HepG2 (cell line): ENCODE results near the gene ACTN4. TPM values are rescaled to one million over a fixed set of nuclear protein-coding genes. Genes with fewer than 3 reads are reported as not detected.

Experiments
- ADNP ChIP-seq: sonication (generic); formaldehyde crosslinking; IDR thresholded peaks from 2 replicates; pipeline ENCODE4 v1.4.0; 2020; ENCODE audit warnings: missing genetic modification reagents
- ARNTL ChIP-seq: sonication (generic); formaldehyde crosslinking; IDR thresholded peaks from 2 replicates; pipeline ENCODE4 v1.4.0; 2020; ENCODE audit warnings: mild to moderate bottlenecking, missing genetic modification reagents
- DNMT1 ChIP-seq: sonication (generic); formaldehyde crosslinking; IDR thresholded peaks from 2 replicates; pipeline ENCODE4 v1.5.1; 2020; ENCODE audit warnings: mild to moderate bottlenecking, missing genetic modification reagents
- FOXA1 ChIP-seq, 2 experiments: fragments of 450-650 bp in 1 of 2; sonication (generic) in 1 of 2; formaldehyde crosslinking in 1 of 2; IDR thresholded peaks; 2 replicates each; pipeline versions ENCODE4 v1.4.0 to v1.6.1; 2016 to 2020; ENCODE audit warnings: missing genetic modification reagents in 1 of 2
- NCOA2 ChIP-seq: sonication (generic); formaldehyde crosslinking; IDR thresholded peaks from 2 replicates; pipeline ENCODE4 v1.8.0; 2022; ENCODE audit warnings: inconsistent platforms
- PHF20 ChIP-seq: sonication (generic); formaldehyde crosslinking; IDR thresholded peaks from 2 replicates; pipeline ENCODE4 v1.5.0; 2020; ENCODE audit warnings: mild to moderate bottlenecking, missing genetic modification reagents
- REST ChIP-seq, 2 experiments: IDR thresholded peaks; 2 replicates each; pipeline ENCODE4 v1.6.1; 2011 to 2012; ENCODE audit warnings: low read length in 2 of 2, borderline replicate concordance in 1 of 2, low read depth in 1 of 2, mild to moderate bottlenecking in 1 of 2, moderate library complexity in 1 of 2
- RFX1 ChIP-seq: fragments of 450-650 bp; IDR thresholded peaks from 2 replicates; pipeline ENCODE4 v1.6.1; 2017
- RFX3 ChIP-seq: IDR thresholded peaks from 2 replicates; pipeline ENCODE4 v1.6.1; 2016; ENCODE audit warnings: missing biosample characterization, missing genetic modification reagents
- RXRB ChIP-seq: IDR thresholded peaks from 2 replicates; pipeline ENCODE4 v1.6.1; 2016; ENCODE audit warnings: borderline replicate concordance, missing genetic modification reagents, missing compliant biosample characterization
- SNAPC5 ChIP-seq: sonication (generic); formaldehyde crosslinking; IDR thresholded peaks from 2 replicates; pipeline ENCODE4 v1.8.1; 2023; ENCODE audit warnings: mild to moderate bottlenecking, missing genetic modification reagents, borderline replicate concordance
- TMF1 ChIP-seq: sonication (generic); formaldehyde crosslinking; IDR thresholded peaks from 2 replicates; pipeline ENCODE4 v1.8.1; 2022; ENCODE audit warnings: low read depth, missing genetic modification reagents
- TOPORS ChIP-seq: sonication (generic); formaldehyde crosslinking; IDR thresholded peaks from 2 replicates; pipeline ENCODE4 v1.8.0; 2023; ENCODE audit warnings: mild to moderate bottlenecking, missing genetic modification reagents
- ZBTB4 ChIP-seq: sonication (generic); formaldehyde crosslinking; IDR thresholded peaks from 2 replicates; pipeline ENCODE4 v1.4.0; 2020; ENCODE audit warnings: missing genetic modification reagents, mild to moderate bottlenecking, borderline replicate concordance
- ZFP36 ChIP-seq: fragments of 150-350 bp; IDR thresholded peaks from 2 replicates; pipeline ENCODE4 v1.6.1; 2018; ENCODE audit warnings: borderline replicate concordance, low read length, low read depth; ENCODE audit not compliant: partially characterized antibody
- ZNF24 ChIP-seq: fragments of 450-650 bp; IDR thresholded peaks from 2 replicates; pipeline ENCODE4 v1.6.1; 2017; ENCODE audit warnings: antibody characterized with exemption, mild to moderate bottlenecking
- ZNF326 ChIP-seq: sonication (generic); formaldehyde crosslinking; IDR thresholded peaks from 2 replicates; pipeline ENCODE4 v1.4.0; 2020; ENCODE audit warnings: missing genetic modification reagents, borderline replicate concordance
- ZNF441 ChIP-seq: sonication (generic); formaldehyde crosslinking; IDR thresholded peaks from 2 replicates; pipeline ENCODE4 v1.7.0; 2021; ENCODE audit warnings: missing genetic modification reagents, borderline replicate concordance
- ZNF460 ChIP-seq: sonication (generic); formaldehyde crosslinking; IDR thresholded peaks from 2 replicates; pipeline ENCODE4 v1.5.1; 2020; ENCODE audit warnings: missing genetic modification reagents, mild to moderate bottlenecking, borderline replicate concordance
- ZNF788 ChIP-seq: sonication (generic); formaldehyde crosslinking; IDR thresholded peaks from 2 replicates; pipeline ENCODE4 v1.5.0; 2020; ENCODE audit warnings: mild to moderate bottlenecking, missing genetic modification reagents, borderline replicate concordance
- ZNF850 ChIP-seq: sonication (generic); formaldehyde crosslinking; conservative IDR thresholded peaks from 2 replicates; pipeline ENCODE4 v1.9.0; 2021; ENCODE audit warnings: mild to moderate bottlenecking, missing genetic modification reagents
- polyA plus RNA-seq, 8 experiments: library from polyadenylated mRNA; depleted of rRNA in 3 of 8; stranded (reverse) in 7 of 8; unstranded in 1 of 8; fragments of >200 nt; fragmentation: Illumina TruSeq in 4 of 8; extraction: Trizol in 4 of 8; gene quantifications; 2 replicates each; pipeline versions ENCODE4 v1.2.1 to v1.2.3, GENCODE V29; 2011 to 2016; ENCODE audit warnings: low read depth in 4 of 8, missing spikeins in 1 of 8, mixed read lengths in 1 of 8; ENCODE audit not compliant: insufficient read depth in 1 of 8
- total RNA-seq, 5 experiments: library from RNA; depleted of rRNA; stranded (reverse); fragments of >200 nt; fragmentation: Illumina TruSeq; extraction: Trizol; gene quantifications; 2 replicates each; pipeline ENCODE4 v1.2.3, GENCODE V29; 2016; ENCODE audit warnings: low read depth in 1 of 5

The ACTN4 gene
- total and polyA plus RNA-seq, 2 of the 13 experiments (the other 11 are each of a cell fraction or from before 2014, with no cell fraction given) = 171 to 192 TPM

GRCh38 chr19:38721979-38722773 lies 74.7 kb downstream of the ACTN4 start (continued):
- TF ChIP-seq RFX1 (no peak), ZNF326 (CRISPR knock-in tag) (no peak), ZFP36 (no peak), TMF1 (CRISPR knock-in tag) (no peak), ARNTL (CRISPR knock-in tag) (peak; percentile 52; the same call in 1 of the 2 replicates), ZNF788 (peak; percentile 45; the same call in 1 of the 2 replicates), ZNF441 (CRISPR knock-in tag) (no peak), DNMT1 (CRISPR knock-in tag) (no peak), RXRB (CRISPR knock-in tag) (peak; percentile 76; the same call in 1 of the 2 replicates), ZNF24 (no peak), REST (IDR thresholded peaks at IDR 0.05; ENCODE audit: borderline replicate concordance in 1 of 2, low read depth in 1 of 2, low read length in 2 of 2) (no peak), PHF20 (CRISPR knock-in tag) (no peak), ZNF850 (CRISPR knock-in tag) (no peak), TOPORS (0 out of 2 replicates have a peak, but pooled peaks have one; percentile 66), ZNF460 (CRISPR knock-in tag) (no peak; the same call in 1 of the 2 replicates), ZBTB4 (CRISPR knock-in tag) (peak; percentile 11; the same call in 1 of the 2 replicates), SNAPC5 (no peak), FOXA1 (IDR thresholded peaks at IDR 0.05) (no peak), FOXA1 (CRISPR knock-in tag; IDR thresholded peaks at IDR 0.05) (peak; percentile 93), ADNP (CRISPR knock-in tag) (no peak), RFX3 (CRISPR knock-in tag) (no peak), NCOA2 (CRISPR knock-in tag) (peak; percentile 89)
